NCI-H1417 (cell line): ENCODE measurements around the gene GALNT2.
A peak's percentile ranks its signal among the peaks of the same experiment; 100 is the strongest.

Experiments used
- DNase-seq, 3 experiments: peaks; one replicate each; lab custom pipeline; 2025; lab: John Stamatoyannopoulos, UW

The GALNT2 gene

DNA sequence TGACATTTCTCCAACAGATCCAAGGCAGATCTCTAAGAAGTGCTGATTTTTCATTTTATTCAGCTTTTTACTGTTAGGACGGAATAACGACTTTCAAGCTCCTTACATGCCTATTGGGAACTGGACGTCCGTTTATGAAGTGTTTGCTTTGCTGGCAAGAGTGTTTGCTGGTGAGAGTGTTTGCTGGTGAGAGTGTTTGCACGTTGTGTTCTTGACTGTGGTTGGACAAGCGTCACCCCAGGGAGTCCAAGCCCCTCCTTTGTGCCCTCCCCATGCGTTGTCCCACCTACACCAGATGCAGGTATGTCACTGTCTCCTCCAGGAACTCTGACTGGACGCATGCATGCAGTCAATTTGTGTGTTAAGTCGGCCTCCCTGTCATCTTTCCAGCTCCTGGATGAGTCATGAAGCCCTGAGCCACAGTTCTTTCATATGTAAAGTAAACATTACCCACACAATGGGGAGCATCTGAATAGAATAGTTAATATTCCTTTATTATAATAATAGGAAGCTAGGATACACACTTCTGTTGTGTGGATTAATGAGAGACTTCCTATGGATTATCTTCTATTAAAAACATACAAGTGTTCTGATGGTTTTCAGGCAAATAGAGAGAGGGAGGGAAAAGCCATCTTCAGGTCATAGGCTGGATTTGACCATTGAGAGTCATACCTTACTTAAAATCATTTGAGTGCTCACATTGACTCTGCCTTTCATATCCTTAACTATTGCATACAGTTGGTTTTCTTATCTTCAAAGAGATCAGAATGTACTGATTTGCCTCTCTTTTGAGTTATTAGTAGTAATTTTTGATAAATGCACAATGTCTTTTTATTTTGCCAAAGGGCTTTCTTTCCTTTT, 119.2 kb downstream of the GALNT2 start:
- peak; percentile 85 to 98 (median 87) for DNase-seq

DNA sequence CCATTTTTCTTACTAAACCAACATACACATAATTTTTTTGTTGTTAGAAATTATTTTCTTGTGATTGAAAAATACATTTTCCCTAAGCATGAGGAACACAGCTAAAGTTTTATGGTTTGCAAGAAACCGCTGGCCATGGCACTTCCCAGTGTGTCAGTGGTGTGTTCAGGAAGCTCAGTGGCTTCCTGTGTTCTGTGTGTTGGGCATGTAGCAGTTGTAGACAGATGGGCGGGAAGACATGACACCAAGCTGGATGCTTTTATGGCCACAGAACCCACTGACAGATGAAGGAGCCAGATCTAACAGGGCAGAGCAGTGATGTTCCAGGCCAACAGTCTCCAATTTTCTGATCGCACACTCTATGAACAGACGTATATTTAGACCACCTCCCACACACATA, 119.8 kb downstream of the GALNT2 start:
- peak in 1 of 3 experiments; percentile 34 for DNase-seq

DNA sequence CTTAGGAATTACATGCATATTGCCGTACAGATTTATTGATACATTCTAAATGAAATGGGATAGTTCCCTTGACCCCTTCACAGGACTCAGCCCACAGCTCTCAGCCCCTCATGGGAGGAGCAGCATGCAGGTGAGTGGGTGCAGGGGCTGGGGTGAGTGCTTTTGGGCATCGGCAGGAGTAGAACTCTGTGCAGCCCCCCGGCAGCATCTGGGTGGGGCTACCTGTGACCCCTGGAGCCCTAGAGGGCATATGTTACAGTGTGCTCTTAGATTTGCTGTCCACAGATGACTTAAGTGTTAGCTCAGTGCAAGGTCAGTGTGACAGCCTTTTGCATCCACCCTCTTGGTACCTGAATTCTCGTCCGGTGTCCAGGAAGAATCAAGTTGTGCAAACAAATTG, 120.3 kb downstream of the GALNT2 start:
- DNase-seq = no peak

DNA sequence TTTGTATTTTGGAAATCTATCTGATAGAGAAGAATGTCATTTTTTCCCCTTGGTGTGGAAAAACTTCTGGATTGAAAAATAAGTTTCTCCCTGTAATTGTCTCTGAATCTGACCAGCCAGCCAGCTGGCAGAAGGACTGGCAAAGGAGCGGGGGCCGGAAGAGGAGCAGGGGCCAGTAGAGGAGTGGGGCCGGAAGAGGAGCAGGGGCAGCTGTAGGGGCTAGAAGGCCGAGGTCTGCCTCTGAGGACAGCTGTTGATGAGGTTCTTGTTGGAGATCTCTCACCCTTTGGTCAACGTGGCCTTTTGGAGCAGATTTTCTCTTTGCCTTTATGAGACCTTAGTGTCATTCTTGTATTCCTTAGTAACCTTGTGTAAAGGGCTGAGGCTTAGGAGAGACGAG, 121.8 kb downstream of the GALNT2 start:
- no peak for DNase-seq

DNA sequence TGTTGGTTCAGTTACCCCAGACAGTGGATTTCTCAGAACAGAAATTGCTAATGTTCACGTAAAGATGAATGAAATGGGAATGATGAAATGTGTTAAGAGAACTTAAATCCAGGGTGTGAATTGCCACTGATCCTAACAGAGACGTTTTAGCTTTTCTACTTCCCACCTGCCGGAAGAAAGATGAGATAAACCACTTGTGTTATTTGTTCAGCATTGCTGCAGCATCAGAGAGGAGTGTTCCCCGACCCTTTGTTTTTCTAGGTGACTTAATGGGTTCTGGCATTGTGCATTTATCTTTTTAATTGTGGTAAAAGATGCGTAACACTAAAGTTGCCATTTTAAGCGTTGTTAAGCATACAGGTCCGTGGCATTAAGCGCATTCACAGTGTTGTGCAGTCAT, 122.3 kb downstream of the GALNT2 start:
- peak; percentile 61 to 89 (median 74) for DNase-seq

DNA sequence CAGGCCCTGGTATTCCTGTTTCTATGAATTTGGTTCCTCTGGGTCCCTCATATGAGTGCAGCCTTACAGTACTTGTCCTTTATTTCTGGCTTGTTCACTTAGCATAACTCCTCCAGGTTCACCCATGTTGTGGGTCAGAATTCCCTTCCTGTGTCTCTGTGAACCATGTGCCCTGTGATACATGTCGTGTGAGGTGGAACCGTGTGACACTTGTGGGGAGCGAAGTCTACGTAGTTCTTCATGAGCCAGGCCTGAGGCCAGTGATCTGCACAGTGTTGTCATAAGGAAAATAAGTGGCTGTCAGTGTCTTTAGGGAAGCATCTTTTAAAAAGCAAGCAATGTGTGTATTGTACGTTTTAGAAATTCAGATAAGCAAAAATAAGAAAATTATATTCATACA, 122.8 kb downstream of the GALNT2 start:
- no peak for DNase-seq

DNA sequence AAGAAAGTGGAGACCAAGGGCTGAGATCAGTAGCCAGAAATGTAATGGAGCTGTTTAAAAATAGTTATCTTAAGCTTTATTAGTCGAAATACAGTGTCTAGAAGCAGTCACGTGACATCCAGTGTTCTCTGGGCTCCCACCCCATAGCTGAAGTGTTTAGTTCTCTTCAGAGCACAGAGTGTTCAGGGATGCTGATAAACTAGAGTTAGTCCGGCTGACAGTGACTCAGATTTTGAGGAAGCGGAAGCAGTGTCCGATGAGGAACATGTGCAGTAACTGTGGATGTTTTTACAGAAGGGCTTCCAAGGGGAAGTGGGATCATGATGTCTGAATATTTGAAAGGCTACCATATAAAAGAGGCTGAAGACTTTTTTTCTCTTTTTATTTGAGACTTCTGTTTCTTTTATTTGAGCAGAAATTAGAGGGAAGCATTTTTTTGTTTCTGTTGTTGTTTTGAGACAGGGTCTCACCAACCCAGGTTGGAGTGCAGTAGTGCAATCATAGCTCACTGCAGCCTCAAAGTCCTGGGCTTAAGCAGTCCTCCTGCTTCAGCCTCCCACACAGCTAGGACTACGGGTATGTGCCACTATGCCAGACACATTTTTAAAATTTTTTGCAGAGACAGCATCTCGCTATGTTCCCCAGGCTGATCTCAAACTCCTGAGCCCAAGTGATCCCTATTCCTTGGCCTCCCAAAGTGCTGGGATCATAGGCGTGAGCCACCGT, 124.2 kb downstream of the GALNT2 start:
- DNase-seq = no peak

DNA sequence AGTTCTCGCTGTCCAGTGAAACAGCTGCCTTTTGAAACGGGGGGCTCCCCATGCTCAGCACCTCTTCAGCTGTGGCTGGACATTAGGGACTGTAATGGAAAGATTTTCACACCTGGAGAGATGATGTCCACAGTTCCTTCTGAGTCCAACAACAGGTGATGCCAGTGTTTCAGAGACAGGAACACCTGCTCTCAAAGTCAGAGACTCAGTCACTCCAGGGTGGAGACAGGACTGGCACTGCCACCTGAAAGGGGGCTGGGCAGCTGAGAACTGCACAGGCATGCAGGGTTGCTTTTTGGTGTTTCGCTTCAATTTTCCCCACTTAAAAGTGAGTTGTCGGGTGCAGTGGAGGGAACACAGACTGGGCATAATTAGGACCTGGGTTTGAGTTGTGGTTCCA, 124.8 kb downstream of the GALNT2 start:
- peak in 1 of 3 experiments; percentile 6 for DNase-seq

DNA sequence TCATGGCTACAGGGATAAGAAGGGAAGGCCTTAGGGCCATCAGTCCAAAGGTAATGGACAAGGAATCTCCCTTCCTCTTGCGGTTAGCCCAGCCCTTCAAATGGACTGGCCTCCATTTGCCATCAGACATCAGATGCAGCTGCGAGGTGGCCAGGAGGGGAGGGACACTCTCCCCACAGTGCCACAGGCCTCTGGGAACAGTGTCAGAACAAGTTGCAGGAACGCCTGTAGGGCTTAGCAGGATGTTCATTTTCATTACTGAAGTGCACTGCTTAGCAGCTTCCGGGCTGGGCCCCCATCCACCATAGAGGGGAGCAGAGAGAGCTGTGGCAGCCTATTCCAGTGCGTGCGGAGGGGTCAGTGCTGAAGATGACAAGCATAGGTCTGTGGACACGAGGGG, 127.5 kb downstream of the GALNT2 start:
- no peak for DNase-seq

DNA sequence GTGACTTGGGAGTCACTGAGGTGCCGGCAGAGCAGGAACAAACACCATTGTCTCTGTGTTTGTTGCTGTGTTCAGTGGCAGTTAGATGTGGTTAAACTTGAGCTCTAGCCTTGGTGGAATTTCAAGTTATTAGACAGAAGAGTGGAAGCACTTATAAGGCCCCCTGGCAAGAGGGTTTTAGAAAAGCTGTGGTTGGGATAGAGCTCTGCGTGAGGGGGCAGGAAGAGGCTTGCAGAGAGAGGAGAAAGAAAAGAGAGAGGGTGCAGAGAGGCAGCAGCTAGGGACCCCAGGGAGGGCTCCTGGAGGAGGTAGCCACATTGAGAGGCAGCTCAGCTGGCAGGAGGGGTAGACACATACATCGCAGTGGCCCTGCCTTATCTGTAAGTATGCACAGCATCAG, 128.2 kb downstream of the GALNT2 start:
- no peak for DNase-seq

DNA sequence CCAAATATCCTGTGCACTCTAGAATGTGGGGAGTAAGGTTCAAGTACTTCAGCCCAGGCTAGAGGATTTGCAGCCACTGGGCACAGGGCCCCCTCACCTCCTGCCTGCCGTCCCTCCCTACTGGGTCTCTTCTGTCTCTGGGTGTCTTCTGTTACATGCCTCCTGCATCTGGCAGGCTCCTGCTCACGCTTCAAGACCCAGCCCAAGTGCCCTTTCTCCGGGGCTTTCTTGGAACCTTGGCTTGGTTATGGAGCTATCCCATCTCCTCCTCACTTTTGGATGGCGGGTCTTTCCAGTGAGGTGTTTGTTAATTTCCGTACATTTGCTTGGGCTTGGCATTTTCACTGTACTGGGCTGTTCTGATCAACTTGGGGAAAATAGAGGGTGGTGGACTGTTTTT, 129.0 kb downstream of the GALNT2 start:
- DNase-seq = no peak

DNA sequence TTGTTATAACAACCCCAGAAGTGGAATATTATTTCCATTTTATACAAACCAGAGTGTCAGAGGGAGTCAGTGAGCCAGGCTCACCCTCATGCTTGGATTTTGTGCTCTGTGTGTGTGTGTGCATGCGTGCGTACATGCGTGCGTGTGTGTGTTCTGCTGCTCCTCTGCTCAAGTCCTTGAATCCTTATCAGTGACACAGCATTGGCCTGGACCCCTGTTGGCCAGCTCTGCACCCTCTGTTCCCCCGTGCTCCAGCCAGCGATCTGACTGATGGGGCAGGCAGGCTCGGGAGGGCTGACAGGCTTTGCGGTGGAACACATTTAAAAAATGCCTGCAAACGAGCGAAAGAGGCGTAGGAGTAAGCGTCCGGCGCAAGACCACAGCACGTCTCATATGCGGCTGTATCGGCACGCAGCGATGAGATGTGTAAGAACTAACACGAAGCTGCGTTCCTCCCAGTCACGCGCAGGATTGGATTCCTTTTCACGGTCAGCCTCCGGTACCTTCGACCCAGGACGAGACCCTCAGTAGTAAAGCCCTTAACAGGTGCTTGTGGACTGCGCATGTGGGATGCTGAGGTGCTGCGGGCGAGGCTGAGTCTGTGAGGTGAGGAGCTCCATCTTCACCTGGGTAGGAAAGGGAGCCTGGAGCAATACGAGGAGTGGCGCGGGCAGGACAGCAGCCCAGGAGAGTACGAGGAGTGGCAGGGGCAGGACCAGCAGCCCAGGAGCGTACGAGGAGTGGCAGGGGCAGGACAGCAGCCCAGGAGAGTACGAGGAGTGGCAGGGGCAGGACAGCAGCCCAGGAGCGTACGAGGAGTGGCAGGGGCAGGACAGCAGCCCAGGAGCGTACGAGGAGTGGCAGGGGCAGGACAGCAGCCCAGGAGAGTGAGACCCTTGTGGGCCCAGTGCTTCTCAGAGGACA, 130.9 kb downstream of the GALNT2 start:
- DNase-seq = no peak

DNA sequence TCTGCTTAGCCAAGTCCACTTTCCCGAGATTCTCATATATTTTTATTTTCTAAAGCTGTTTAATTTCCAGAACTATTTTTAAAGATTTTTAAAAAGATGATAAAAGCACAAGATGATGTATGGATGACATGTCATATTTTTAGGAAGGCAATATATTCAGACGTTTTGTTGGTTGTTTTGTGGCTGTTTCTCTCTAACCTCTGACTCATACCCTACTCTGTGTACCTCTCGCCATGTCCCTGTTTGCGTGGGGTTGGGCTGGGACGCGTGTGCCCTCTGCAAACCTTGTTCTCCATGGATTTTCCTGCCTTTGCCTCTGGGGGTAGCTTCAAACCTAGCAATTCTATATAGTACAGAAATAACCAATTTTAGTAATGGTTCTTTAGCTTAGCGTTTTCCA, 132.0 kb downstream of the GALNT2 start:
- no peak for DNase-seq

DNA sequence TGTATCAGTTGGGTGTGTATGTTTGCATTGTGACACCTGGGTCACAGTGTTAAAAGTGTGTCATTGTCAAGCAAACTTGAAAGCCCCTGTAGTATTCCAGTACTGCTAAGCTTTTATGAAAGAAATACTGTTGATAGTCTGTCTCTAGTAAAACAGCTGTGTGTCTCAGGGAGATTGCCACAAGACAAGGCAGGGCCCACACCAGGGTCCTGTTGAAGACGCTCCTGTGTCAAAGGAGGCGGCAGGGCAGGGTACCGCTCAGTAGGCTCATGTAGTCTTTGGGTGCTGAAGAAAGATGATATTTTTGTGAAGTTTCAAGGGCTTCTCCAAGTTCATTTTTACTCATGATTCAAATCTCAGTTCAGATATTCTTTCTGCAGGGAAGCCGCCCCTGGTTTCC, 132.5 kb downstream of the GALNT2 start:
- DNase-seq = no peak

DNA sequence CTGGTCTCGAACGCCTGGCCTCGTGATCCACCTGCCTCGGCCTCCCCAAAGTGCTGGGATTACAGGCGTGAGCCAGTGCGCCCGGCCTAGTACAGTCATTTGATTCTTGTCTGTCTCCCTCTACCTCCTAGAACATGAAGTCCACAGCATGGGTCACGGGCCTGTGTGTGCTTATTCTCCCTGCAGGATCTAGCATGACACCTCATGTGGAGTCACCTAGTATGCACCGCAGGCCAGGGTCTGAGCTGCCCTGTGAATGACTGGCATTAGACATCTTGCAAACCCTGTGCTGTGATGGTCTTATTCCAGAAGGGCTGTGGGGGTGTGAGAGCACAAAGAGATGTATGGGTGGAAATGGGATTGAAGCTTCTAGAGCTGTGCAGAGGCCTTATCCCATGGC, 133.2 kb downstream of the GALNT2 start:
- no peak for DNase-seq

DNA sequence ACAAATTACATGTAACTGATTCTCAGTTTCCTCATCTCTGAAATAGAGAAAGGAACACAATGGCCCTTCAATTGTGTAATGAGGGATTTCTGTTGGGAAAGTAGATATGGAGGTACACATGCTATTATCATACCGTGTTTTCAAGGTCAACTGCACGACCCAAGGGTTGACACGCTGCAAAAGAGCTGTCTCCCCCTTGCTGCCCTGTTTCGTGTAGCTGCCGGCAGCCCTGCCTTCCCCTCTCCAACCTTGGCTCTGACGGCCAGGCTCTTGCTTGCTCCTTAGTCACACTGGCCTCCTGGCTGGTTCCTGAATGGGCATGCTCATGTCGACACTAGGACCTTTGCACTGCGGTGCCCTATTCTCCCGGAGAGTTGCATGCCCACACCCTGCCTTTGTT, 134.4 kb downstream of the GALNT2 start:
- DNase-seq = no peak

DNA sequence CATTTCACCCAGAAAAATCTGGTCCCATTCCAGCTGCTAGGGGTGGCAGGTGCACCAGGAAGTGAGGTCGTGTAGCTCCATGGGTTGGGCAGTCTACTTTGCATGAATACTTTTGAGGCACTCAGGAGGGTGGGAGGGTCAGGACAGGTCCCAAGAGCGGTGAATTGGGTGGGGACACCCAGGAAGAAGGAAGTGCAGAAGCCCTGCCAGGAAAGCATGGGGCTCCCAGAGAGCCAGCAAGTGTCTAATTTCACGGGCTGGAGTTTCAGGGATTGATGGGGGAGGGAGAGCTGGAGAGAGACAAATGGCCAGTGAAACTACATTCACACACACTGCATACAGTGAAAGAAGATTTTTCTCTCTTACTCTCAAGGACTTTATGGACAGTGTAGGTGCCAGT, 137.8 kb downstream of the GALNT2 start:
- peak in 1 of 3 experiments; percentile 53 for DNase-seq

DNA sequence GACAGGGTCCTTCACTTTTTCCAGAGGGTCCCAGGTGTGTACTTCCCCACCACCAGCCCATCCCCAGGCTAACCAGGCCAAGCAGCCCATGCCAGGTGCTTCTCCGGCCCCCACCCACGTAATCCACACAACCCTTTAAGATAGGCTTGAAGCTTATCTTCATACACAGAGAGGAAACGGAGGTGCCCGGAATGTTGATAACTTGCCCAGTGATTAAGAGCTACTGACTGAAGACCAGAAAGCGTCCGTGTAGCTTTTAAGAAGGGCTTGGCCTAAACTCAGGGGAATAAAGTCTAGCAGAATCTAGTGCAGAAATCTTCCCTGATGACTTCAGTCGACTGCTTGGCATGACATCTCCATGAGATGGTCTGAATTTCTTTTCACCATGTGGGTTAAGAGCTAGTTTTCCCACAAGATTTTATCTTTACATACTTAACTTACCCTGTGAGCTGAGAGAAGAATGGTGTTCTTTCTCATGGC, 138.7 kb downstream of the GALNT2 start:
- no peak for DNase-seq

DNA sequence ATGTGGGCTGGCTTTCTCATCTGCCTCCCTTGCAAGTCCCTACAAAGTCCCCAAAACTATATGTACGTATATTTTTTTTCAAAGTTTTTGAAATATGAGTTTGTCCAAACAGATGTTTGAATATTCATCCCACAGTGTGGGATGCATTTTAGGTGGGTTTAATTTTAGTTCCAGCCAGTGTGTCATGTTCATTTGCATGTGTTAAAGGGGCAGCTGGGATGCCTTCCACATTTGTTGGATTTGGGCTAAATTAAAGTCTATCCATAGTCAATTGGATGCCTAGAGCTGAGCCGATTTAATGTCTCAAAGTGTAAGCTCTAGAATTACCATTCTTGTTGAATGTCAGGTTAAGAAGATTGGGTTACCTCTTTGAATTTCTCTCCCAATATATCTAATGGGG, 139.2 kb downstream of the GALNT2 start:
- DNase-seq = no peak

DNA sequence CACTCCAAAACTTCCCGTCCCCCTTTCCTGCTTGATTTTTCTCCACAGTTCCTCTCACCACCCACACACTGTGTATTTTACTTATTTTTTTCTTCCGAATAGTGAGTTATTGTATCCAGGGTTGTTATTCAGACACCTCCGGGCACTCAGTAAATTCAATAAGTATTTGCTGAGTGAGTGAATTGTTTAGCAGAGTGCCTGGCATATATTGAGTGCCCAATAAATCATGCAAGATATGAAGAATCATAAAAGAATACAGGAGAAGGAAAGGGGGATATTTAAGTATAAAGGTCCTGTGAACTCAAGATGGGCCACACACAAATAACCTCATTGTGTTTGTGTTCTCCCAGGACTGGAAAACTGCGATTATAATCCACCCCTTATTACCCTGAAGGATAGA, 139.9 kb downstream of the GALNT2 start:
- peak in 1 of 3 experiments; percentile 36 for DNase-seq

DNA sequence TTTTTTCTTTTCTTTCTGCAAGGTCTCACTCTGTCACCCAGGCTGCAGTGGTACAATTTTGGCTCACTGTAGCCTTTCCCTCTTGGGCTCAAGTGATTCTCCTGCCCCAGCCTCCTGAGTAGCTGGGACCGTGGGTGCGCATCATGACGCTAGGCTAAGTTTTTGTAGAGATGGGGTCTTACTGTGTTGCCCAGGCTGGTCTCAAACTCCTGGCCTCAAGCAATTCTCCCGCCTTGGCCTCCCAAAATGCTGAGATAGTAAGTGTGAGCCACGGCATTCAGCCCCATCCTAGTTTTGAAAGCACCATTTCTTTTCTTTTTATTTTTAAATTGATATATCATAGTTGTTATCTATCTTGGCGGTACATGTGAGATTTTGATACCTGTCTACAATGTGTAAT, 140.6 kb downstream of the GALNT2 start:
- DNase-seq = no peak

DNA sequence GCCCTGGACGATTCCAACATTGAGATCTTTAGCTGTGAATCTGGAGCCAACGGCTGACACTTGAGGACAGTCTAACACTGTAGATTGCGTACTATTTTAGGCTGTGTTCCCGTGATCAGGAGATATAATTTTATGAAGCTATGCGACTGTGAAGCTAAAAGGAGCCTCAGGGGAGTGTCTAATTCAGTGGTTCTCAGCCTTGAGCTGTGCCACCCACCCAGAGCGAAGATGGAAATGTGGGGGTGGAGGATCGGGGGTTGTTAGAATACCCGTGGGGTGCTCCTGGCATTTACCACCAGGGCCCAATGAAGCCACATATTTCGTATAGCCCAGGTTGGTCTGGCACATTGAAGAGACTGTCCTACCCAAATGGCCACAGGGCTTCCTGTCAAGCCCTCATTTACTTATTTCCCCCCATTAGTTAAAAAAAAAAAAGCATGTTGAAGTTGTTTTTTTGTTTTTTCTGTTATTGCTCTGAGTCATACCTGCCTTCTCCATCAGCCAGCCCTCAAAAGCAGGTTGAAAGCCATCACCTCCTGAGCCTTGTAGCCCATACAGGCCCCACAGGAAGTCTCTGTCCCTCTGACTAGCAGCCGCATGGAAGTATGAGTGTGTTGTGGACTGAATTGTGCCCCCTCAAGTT, 141.7 kb downstream of the GALNT2 start:
- no peak for DNase-seq
